Middle frontal gyrus (tissue), 1 donor: ENCODE measurements around the gene STAB2.

Source experiments
- DNase-seq: peaks from one replicate; pipeline ENCODE4 v3.0.0-alpha.2; 2015; ENCODE audit warnings: low spot score; ENCODE audit errors: extremely low spot score

STAB2 gene

GRCh38 chr12:103586132-103586531, 941 bp upstream of the STAB2 start:
- no peak for DNase-seq

GRCh38 chr12:103588680-103589079, 1.6 kb downstream of the STAB2 start:
- no peak for DNase-seq

GRCh38 chr12:103589517-103589916, 2.4 kb downstream of the STAB2 start:
- DNase-seq, result no peak

- no peak for DNase-seq
These were observed 3.2 kb downstream of the STAB2 start for GRCh38 chr12:103590271-103590670.

GRCh38 chr12:103596981-103597380, 9.9 kb downstream of the STAB2 start:
- DNase-seq, result no peak

- DNase-seq, result no peak
These were observed 12.2 kb downstream of the STAB2 start for GRCh38 chr12:103599274-103599673.

GRCh38 chr12:103600967-103601728, 14.1 kb downstream of the STAB2 start:
- no peak for DNase-seq

GRCh38 chr12:103620395-103620794, 33.3 kb downstream of the STAB2 start:
- no peak for DNase-seq

GRCh38 chr12:103623716-103624115, 36.6 kb downstream of the STAB2 start:
- DNase-seq, result no peak

- DNase-seq, result no peak
These were observed 39.4 kb downstream of the STAB2 start for GRCh38 chr12:103626498-103626897.

- no peak for DNase-seq
These were observed 40.2 kb downstream of the STAB2 start for GRCh38 chr12:103627189-103627855.

GRCh38 chr12:103632554-103633216, 45.6 kb downstream of the STAB2 start:
- DNase-seq, result no peak

- no peak for DNase-seq
These were observed 47.7 kb downstream of the STAB2 start for GRCh38 chr12:103634732-103635131.

- no peak for DNase-seq
These were observed 48.3 kb downstream of the STAB2 start for GRCh38 chr12:103635419-103635818.

- DNase-seq, result no peak
These were observed 49.9 kb downstream of the STAB2 start for GRCh38 chr12:103637021-103637420.

GRCh38 chr12:103637429-103637828, 50.4 kb downstream of the STAB2 start:
- DNase-seq, result no peak

GRCh38 chr12:103639983-103640382, 52.9 kb downstream of the STAB2 start:
- no peak for DNase-seq

- DNase-seq, result no peak
These were observed 53.3 kb downstream of the STAB2 start for GRCh38 chr12:103640410-103640809.

GRCh38 chr12:103640831-103641230, 53.8 kb downstream of the STAB2 start:
- no peak for DNase-seq

GRCh38 chr12:103642240-103642864, 55.3 kb downstream of the STAB2 start:
- DNase-seq, result no peak

GRCh38 chr12:103645202-103645601, 58.1 kb downstream of the STAB2 start:
- DNase-seq, result no peak

- DNase-seq, result no peak
These were observed 60.2 kb downstream of the STAB2 start for GRCh38 chr12:103647267-103647666.
